ENCODE measurements around the gene IRAK1. TPM values are rescaled to one million over a fixed set of nuclear protein-coding genes. Genes with fewer than 3 reads are reported as not detected.

The IRAK1 gene
- total and polyA plus RNA-seq, 12 donors: 36.9 to 142 (median 88.8) TPM

DNA sequence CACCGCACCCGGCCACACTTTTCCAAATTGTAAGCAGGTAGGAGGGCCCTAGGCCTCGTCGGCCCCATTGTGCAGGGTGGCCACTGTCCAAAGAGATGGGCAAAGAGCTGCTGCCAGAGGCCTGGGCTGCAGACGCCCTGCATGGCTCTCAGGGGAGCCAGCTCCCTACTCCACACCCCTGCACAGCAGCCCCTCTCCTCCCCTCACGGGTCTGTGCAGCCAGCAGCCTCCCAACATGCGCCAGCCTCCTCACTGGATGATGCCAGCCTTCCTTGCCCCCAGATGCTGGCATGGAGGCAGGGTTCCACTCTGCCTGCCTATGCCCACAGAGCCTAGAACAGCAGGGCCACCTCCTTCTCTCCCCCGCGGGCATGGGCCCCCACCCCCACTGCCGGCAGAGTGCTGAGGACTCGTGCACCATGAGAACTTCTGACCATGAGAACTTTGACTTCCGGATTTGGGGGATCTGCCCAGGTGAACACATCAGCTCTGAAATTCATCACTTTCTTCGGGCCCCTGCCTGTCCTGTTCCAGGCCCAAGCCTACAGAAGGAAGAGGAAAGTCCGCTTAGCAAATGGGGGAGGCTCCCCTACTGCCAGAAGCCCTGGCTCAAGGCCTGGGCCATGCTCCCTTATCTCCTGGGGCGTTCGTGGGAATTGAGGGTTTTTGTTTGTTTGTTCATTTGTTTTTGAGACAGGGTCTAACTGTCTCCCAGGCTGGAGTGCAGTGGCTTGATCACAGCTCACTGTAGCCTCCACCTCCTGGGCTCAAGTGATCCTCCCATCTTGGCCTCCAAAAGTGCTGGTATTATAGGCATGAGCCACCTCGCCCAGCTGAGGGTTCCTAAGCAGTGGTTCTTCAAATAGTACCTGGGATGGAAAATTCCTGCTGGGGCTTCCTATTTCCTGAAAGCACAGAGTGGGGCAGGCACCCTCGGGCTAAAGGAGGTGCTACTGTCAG lies 8.0 kb downstream of the IRAK1 start:
- no peak for DNase-seq
- no peaks in the 10 kb centered on the region for H3K9me3 ChIP-seq (replicated peaks in 1 of 3)
- peaks cover 0 to 13% of the 10 kb centered on the region in 2 donors for H3K36me3 ChIP-seq (replicated peaks in 1 of 2)
- H3K27ac ChIP-seq: peak overlapping the region; percentile 69 to 95 (median 89)
- H3K27me3 ChIP-seq: no peaks in the 10 kb centered on the region
- WGBS, 4 donors: 75 to 83% (median 77%) methylated on average over 6 to 18 of the region's 18 CpGs
- H3K4me1 ChIP-seq (replicated peaks in 1 of 2): peaks cover 0 to 12% of the 10 kb centered on the region in 2 donors
- H3K4me3 ChIP-seq: no peak overlapping the region
- TF ChIP-seq, protein P1, sequence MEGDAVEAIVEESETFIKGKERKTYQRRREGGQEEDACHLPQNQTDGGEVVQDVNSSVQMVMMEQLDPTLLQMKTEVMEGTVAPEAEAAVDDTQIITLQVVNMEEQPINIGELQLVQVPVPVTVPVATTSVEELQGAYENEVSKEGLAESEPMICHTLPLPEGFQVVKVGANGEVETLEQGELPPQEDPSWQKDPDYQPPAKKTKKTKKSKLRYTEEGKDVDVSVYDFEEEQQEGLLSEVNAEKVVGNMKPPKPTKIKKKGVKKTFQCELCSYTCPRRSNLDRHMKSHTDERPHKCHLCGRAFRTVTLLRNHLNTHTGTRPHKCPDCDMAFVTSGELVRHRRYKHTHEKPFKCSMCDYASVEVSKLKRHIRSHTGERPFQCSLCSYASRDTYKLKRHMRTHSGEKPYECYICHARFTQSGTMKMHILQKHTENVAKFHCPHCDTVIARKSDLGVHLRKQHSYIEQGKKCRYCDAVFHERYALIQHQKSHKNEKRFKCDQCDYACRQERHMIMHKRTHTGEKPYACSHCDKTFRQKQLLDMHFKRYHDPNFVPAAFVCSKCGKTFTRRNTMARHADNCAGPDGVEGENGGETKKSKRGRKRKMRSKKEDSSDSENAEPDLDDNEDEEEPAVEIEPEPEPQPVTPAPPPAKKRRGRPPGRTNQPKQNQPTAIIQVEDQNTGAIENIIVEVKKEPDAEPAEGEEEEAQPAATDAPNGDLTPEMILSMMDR (IDR thresholded peaks at IDR 0.05): no peak
- no peak for TF ChIP-seq POLR2A (IDR thresholded peaks at IDR 0.05)
- intact Hi-C loops (cut with DNase I): no loop called here

DNA sequence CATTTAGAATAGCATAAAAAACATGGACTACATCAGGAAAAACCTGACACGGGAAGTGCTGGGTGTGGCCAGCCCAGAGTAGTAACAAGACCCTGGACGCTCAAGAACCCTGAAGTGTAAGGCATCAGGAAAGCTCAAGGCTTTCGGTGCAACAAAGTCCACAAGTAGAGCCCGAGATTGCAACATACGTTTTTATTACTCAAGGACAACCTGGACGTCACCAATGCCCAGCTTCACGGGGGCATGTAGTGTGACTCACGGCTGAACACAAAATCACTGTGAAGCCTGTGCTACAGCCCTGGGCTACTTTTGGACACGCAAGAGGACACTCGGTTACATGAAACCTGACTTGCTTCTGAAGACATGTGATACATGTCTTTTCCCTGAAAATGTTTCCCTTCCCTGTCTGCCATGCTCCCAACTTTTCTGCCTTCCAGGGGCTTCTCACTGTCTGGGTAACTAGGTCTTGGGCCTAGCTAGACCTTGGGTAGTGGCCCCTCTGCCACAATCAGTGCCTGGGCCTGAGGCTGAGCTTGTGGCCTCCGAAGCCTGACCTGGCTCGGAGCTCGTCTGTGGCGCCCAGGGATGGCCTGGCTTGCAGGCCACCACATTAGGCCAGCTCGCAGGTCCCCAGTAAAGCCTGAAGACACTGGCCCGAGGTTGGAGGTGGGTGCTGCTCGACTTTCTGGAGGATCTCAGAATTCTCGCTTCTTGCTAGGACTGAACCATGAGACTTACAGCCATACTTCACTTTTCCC lies 9.2 kb downstream of the IRAK1 start:
- peak overlapping the region; percentile 69 to 95 (median 89) for H3K27ac ChIP-seq
- intact Hi-C loops (cut with DNase I): no loop called here

DNA sequence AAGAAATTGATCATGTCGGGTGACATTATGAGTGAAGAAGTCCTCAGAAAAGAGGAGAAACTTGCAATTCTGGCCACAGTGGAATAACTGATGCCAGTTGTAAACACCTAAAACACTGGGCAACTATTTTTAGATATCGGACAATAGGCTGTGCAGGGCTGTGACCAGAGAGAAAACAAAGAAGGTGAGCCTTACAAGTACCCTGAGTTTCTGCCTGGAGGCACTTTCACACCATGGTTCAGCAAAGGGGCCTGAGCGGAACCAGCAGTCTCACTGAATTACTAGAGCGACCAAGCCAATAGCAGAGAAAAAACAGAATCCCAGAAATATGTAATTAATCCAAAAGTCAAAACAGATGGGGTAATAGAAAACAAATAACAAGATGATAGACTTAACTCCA lies 11.2 kb downstream of the IRAK1 start:
- 56 to 84% (median 71%) methylated on average over 4 of the region's 4 CpGs for WGBS, 4 donors
- Histone ChIP-seq H3K36me3 (replicated peaks in 1 of 2) (no peaks in the 10 kb centered on the region), H3K9me3 (replicated peaks in 1 of 3) (no peaks in the 10 kb centered on the region), H3K4me1 (replicated peaks in 1 of 2) (peaks cover 0 to 11% of the 10 kb centered on the region in 2 donors), H3K27me3 (no peaks in the 10 kb centered on the region), H3K27ac (no peak overlapping the region), H3K4me3 (no peak overlapping the region)
- DNase-seq: no peak
- TF ChIP-seq, protein P1 (IDR thresholded peaks at IDR 0.05): no peak
- TF ChIP-seq POLR2A (IDR thresholded peaks at IDR 0.05): no peak
- intact Hi-C loops (cut with DNase I): no loop called here

More for the DNA sequence above, 9.2 kb downstream of the IRAK1 start:
- 44 to 68% (median 48%) methylated on average over 10 to 18 of the region's 18 CpGs for WGBS, 4 donors
- peak; percentile 69 to 92 (median 89) for DNase-seq
- TF ChIP-seq, protein P1 (IDR thresholded peaks at IDR 0.05): no peak
- TF ChIP-seq POLR2A (IDR thresholded peaks at IDR 0.05): peak in 1 of 2 donors; percentile 60
- Histone ChIP-seq H3K9me3 (replicated peaks in 1 of 3) (no peaks in the 10 kb centered on the region), H3K4me1 (replicated peaks in 1 of 2) (peaks cover 0 to 12% of the 10 kb centered on the region in 2 donors), H3K4me3 (no peak overlapping the region), H3K27me3 (no peaks in the 10 kb centered on the region), H3K36me3 (replicated peaks in 1 of 2) (peaks cover 0 to 1% of the 10 kb centered on the region in 2 donors)

DNA sequence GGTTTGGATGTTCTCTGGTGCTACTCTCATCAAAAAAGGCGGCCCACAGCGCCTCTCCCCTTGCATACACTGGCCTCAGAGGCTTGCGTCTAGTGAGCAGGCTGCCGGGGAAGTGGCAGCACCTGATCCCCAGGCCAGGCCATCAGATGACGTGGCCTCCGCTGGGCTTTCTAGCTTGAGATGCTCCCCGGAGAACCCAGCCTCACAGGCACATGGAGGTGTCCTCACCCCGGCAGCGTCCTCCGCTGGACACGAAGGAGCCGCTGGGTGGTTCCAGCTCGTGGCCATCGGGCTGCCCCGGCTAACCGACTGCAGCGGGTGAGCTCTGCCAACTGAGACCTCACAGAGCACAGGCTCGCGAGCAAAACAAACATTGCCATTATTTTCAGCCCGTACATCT lies 12.8 kb downstream of the IRAK1 start:
- no peaks in the 10 kb centered on the region for H3K36me3 ChIP-seq (replicated peaks in 1 of 2)
- H3K9me3 ChIP-seq (replicated peaks in 1 of 3): no peaks in the 10 kb centered on the region
- H3K4me3 ChIP-seq: no peak overlapping the region
- no peak for DNase-seq
- WGBS, 4 donors: 93 to 98% (median 96%) methylated on average over 11 to 20 of the region's 20 CpGs; no CpG with 5 or more reads in 1 of the 4 donors
- TF ChIP-seq, protein P1 (IDR thresholded peaks at IDR 0.05): no peak
- TF ChIP-seq POLR2A (IDR thresholded peaks at IDR 0.05): no peak
- no peak overlapping the region for H3K27ac ChIP-seq
- H3K4me1 ChIP-seq (replicated peaks in 1 of 2): peaks cover 0 to 6% of the 10 kb centered on the region in 2 donors
- intact Hi-C loops (cut with DNase I): no loop called here
- no peaks in the 10 kb centered on the region for H3K27me3 ChIP-seq
